HepG2 (cell line): ENCODE results near the gene RABGAP1. TPM values are rescaled to one million over a fixed set of nuclear protein-coding genes. Genes with fewer than 3 reads are reported as not detected.

Experiments
- ETV6 ChIP-seq: sonication (generic); formaldehyde crosslinking; conservative IDR thresholded peaks from 2 replicates; pipeline ENCODE4 v1.4.0; 2020; ENCODE audit warnings: missing genetic modification reagents
- GATAD2A ChIP-seq: IDR thresholded peaks from 2 replicates; pipeline ENCODE4 v1.6.1; 2016
- JUND ChIP-seq: sonication (generic); formaldehyde crosslinking; IDR thresholded peaks from 2 replicates; pipeline ENCODE4 v1.8.0; 2022; ENCODE audit warnings: mild to moderate bottlenecking, missing genetic modification reagents
- MED13 ChIP-seq: sonication (generic); formaldehyde crosslinking; IDR thresholded peaks from 2 replicates; pipeline ENCODE4 v1.5.0; 2020; ENCODE audit warnings: missing genetic modification reagents
- NCOA2 ChIP-seq: sonication (generic); formaldehyde crosslinking; IDR thresholded peaks from 2 replicates; pipeline ENCODE4 v1.8.0; 2022; ENCODE audit warnings: inconsistent platforms
- RFX1 ChIP-seq: fragments of 450-650 bp; IDR thresholded peaks from 2 replicates; pipeline ENCODE4 v1.6.1; 2017
- RFX3 ChIP-seq: IDR thresholded peaks from 2 replicates; pipeline ENCODE4 v1.6.1; 2016; ENCODE audit warnings: missing biosample characterization, missing genetic modification reagents
- SNRNP70 ChIP-seq: fragments of 200-400 bp; formaldehyde crosslinking; IDR thresholded peaks from 2 replicates; pipeline ENCODE4 v1.6.1; 2017; ENCODE audit warnings: mild to moderate bottlenecking, low read depth, low read length, moderate library complexity
- ZNF33A ChIP-seq: sonication (generic); formaldehyde crosslinking; IDR thresholded peaks from 2 replicates; pipeline ENCODE4 v1.5.1; 2020; ENCODE audit warnings: missing genetic modification reagents, mild to moderate bottlenecking, moderate library complexity, borderline replicate concordance
- ZNF484 ChIP-seq: sonication (generic); formaldehyde crosslinking; IDR thresholded peaks from 2 replicates; pipeline ENCODE4 v1.5.1; 2020; ENCODE audit warnings: mild to moderate bottlenecking, low read depth, missing genetic modification reagents, borderline replicate concordance
- ZNF558 ChIP-seq: sonication (generic); formaldehyde crosslinking; IDR thresholded peaks from 2 replicates; pipeline ENCODE4 v1.9.0; 2022; ENCODE audit warnings: mild to moderate bottlenecking, missing genetic modification reagents, borderline replicate concordance
- ZNF788 ChIP-seq: sonication (generic); formaldehyde crosslinking; IDR thresholded peaks from 2 replicates; pipeline ENCODE4 v1.5.0; 2020; ENCODE audit warnings: mild to moderate bottlenecking, missing genetic modification reagents, borderline replicate concordance
- polyA plus RNA-seq, 8 experiments: library from polyadenylated mRNA; depleted of rRNA in 3 of 8; stranded (reverse) in 7 of 8; unstranded in 1 of 8; fragments of >200 nt; fragmentation: Illumina TruSeq in 4 of 8; extraction: Trizol in 4 of 8; gene quantifications; 2 replicates each; pipeline versions ENCODE4 v1.2.1 to v1.2.3, GENCODE V29; 2011 to 2016; ENCODE audit warnings: low read depth in 4 of 8, missing spikeins in 1 of 8, mixed read lengths in 1 of 8; ENCODE audit not compliant: insufficient read depth in 1 of 8
- total RNA-seq, 5 experiments: library from RNA; depleted of rRNA; stranded (reverse); fragments of >200 nt; fragmentation: Illumina TruSeq; extraction: Trizol; gene quantifications; 2 replicates each; pipeline ENCODE4 v1.2.3, GENCODE V29; 2016; ENCODE audit warnings: low read depth in 1 of 5
- TF ChIP-seq, protein P1 (sequence below): sonication (generic); formaldehyde crosslinking; IDR thresholded peaks from 2 replicates; pipeline ENCODE4 v1.4.0; 2020; ENCODE audit warnings: missing genetic modification reagents
- TF ChIP-seq, protein P2 (sequence below): sonication (generic); formaldehyde crosslinking; IDR thresholded peaks from 2 replicates; pipeline ENCODE4 v1.8.0; 2022; ENCODE audit warnings: mild to moderate bottlenecking, missing genetic modification reagents, borderline replicate concordance
- TF ChIP-seq, protein P3 (sequence below): sonication (generic); formaldehyde crosslinking; IDR thresholded peaks from 2 replicates; pipeline ENCODE4 v1.4.0; 2020; ENCODE audit warnings: missing genetic modification reagents, borderline replicate concordance
- TF ChIP-seq, protein P4 (sequence below): sonication (generic); formaldehyde crosslinking; IDR thresholded peaks from 2 replicates; pipeline ENCODE4 v1.5.1; 2020; ENCODE audit warnings: mild to moderate bottlenecking, missing genetic modification reagents, borderline replicate concordance

The RABGAP1 gene
- total and polyA plus RNA-seq, 2 of the 13 experiments (the other 11 are each of a cell fraction or from before 2014, with no cell fraction given): 19.1 to 19.3 TPM

DNA sequence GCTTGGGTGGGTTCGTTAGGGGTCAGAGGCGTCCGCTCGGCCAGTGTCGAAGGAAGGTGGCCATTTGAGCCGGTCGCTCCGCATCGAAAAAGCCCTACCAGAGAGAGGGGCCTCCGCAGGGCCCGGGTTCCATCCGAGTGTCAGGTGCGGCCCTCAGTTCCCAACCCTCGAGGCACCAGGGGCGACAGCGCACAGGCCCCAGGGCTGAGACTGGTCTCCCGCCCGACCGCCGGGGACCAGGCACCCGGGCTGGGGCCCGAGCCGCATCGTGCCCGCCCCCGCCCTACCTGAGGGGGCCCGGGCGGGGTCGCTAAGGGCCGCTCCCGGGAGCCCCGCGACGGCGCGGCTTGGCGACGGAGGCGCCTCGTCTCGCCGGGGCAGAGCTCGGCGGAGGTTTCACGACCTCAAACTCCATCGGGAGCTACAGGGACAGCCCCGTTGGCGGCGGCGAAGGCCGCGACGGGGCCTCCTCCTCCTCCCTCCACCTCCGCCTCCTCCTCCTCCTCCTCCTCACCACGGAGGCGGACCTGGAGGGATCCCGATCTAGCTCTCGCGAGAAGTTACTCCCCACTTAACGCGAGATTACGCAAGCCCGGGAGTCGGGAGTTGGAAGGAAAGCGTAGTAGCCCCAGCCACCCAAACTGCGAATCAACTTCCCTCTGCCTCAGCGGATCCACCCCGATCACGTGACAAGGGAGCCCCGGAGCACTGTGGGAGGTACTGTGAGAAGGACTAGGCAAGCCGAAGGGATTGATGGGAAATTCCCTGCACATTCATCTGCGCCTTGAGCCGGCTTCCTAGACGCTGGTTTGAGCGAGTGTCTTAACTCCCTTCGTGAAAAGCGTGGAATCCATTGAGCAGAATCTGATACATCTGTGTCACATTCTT is 35.8 kb upstream of the RABGAP1 start, which contains the start of gene RC3H2 (continued):
- TF ChIP-seq ZNF33A (CRISPR knock-in tag) (no peak), ZNF484 (CRISPR knock-in tag) (no peak), ETV6 (CRISPR knock-in tag) (peak; percentile 47), ZNF788 (peak; percentile 55; the same call in 1 of the 2 replicates), JUND (CRISPR knock-in tag) (no peak), SNRNP70 (no peak), RFX1 (no peak), MED13 (CRISPR knock-in tag) (no peak), ZNF558 (CRISPR knock-in tag) (no peak), GATAD2A (peak; percentile 55; the same call in 1 of the 2 replicates), RFX3 (no peak), NCOA2 (CRISPR knock-in tag) (no peak)
- TF ChIP-seq, protein P1, sequence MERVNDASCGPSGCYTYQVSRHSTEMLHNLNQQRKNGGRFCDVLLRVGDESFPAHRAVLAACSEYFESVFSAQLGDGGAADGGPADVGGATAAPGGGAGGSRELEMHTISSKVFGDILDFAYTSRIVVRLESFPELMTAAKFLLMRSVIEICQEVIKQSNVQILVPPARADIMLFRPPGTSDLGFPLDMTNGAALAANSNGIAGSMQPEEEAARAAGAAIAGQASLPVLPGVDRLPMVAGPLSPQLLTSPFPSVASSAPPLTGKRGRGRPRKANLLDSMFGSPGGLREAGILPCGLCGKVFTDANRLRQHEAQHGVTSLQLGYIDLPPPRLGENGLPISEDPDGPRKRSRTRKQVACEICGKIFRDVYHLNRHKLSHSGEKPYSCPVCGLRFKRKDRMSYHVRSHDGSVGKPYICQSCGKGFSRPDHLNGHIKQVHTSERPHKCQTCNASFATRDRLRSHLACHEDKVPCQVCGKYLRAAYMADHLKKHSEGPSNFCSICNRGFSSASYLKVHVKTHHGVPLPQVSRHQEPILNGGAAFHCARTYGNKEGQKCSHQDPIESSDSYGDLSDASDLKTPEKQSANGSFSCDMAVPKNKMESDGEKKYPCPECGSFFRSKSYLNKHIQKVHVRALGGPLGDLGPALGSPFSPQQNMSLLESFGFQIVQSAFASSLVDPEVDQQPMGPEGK: peak; percentile 77
- TF ChIP-seq, protein P2, sequence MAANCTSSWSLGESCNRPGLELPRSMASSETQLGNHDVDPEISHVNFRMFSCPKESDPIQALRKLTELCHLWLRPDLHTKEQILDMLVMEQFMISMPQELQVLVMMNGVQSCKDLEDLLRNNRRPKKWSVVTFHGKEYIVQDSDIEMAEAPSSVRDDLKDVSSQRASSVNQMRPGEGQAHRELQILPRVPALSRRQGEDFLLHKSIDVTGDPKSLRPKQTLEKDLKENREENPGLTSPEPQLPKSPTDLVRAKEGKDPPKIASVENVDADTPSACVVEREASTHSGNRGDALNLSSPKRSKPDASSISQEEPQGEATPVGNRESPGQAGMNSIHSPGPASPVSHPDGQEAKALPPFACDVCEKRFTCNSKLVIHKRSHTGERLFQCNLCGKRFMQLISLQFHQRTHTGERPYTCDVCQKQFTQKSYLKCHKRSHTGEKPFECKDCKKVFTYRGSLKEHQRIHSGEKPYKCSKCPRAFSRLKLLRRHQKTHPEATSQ (CRISPR knock-in tag): no peak
- TF ChIP-seq, protein P3, sequence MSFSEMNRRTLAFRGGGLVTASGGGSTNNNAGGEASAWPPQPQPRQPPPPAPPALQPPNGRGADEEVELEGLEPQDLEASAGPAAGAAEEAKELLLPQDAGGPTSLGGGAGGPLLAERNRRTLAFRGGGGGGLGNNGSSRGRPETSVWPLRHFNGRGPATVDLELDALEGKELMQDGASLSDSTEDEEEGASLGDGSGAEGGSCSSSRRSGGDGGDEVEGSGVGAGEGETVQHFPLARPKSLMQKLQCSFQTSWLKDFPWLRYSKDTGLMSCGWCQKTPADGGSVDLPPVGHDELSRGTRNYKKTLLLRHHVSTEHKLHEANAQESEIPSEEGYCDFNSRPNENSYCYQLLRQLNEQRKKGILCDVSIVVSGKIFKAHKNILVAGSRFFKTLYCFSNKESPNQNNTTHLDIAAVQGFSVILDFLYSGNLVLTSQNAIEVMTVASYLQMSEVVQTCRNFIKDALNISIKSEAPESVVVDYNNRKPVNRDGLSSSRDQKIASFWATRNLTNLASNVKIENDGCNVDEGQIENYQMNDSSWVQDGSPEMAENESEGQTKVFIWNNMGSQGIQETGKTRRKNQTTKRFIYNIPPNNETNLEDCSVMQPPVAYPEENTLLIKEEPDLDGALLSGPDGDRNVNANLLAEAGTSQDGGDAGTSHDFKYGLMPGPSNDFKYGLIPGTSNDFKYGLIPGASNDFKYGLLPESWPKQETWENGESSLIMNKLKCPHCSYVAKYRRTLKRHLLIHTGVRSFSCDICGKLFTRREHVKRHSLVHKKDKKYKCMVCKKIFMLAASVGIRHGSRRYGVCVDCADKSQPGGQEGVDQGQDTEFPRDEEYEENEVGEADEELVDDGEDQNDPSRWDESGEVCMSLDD: no peak
- TF ChIP-seq, protein P4, sequence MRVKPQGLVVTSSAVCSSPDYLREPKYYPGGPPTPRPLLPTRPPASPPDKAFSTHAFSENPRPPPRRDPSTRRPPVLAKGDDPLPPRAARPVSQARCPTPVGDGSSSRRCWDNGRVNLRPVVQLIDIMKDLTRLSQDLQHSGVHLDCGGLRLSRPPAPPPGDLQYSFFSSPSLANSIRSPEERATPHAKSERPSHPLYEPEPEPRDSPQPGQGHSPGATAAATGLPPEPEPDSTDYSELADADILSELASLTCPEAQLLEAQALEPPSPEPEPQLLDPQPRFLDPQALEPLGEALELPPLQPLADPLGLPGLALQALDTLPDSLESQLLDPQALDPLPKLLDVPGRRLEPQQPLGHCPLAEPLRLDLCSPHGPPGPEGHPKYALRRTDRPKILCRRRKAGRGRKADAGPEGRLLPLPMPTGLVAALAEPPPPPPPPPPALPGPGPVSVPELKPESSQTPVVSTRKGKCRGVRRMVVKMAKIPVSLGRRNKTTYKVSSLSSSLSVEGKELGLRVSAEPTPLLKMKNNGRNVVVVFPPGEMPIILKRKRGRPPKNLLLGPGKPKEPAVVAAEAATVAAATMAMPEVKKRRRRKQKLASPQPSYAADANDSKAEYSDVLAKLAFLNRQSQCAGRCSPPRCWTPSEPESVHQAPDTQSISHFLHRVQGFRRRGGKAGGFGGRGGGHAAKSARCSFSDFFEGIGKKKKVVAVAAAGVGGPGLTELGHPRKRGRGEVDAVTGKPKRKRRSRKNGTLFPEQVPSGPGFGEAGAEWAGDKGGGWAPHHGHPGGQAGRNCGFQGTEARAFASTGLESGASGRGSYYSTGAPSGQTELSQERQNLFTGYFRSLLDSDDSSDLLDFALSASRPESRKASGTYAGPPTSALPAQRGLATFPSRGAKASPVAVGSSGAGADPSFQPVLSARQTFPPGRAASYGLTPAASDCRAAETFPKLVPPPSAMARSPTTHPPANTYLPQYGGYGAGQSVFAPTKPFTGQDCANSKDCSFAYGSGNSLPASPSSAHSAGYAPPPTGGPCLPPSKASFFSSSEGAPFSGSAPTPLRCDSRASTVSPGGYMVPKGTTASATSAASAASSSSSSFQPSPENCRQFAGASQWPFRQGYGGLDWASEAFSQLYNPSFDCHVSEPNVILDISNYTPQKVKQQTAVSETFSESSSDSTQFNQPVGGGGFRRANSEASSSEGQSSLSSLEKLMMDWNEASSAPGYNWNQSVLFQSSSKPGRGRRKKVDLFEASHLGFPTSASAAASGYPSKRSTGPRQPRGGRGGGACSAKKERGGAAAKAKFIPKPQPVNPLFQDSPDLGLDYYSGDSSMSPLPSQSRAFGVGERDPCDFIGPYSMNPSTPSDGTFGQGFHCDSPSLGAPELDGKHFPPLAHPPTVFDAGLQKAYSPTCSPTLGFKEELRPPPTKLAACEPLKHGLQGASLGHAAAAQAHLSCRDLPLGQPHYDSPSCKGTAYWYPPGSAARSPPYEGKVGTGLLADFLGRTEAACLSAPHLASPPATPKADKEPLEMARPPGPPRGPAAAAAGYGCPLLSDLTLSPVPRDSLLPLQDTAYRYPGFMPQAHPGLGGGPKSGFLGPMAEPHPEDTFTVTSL (CRISPR knock-in tag): no peak
